DOHH2 (cell line): ENCODE data around the gene CBFB.

Experiments
- H3F3A ChIP-seq: fragments of 200-600 bp; sonication (generic), shearing (Covaris generic); 2 replicates; pipeline ENCODE4 v1.6.0; 2016; ENCODE audit warnings: antibody characterized with exemption, mild to moderate bottlenecking; ENCODE audit not compliant: control insufficient read depth, insufficient read depth
- H3K27ac ChIP-seq: fragments of 200-600 bp; sonication (generic); 2 replicates; pipeline ENCODE4 v1.5.1; 2014; ENCODE audit warnings: low read depth, mild to moderate bottlenecking, low read length, moderate library complexity
- H3K27me3 ChIP-seq: fragments of 200-600 bp; sonication (generic); 2 replicates; pipeline ENCODE4 v1.6.1; 2014; ENCODE audit warnings: mild to moderate bottlenecking, low read length, mixed read lengths; ENCODE audit not compliant: control insufficient read depth
- H3K36me3 ChIP-seq: fragments of 200-600 bp; sonication (generic); 2 replicates; pipeline ENCODE4 v1.6.1; 2014; ENCODE audit warnings: mild to moderate bottlenecking, low read length, moderate library complexity, mixed read lengths; ENCODE audit not compliant: control insufficient read depth
- H3K4me1 ChIP-seq: fragments of 200-600 bp; sonication (generic); 2 replicates; pipeline ENCODE4 v1.6.1; 2014; ENCODE audit warnings: mild to moderate bottlenecking, low read length, mixed read lengths; ENCODE audit not compliant: control insufficient read depth
- H3K4me2 ChIP-seq: fragments of 200-600 bp; sonication (generic); 2 replicates; pipeline ENCODE4 v1.6.0; 2014; ENCODE audit warnings: mild to moderate bottlenecking, low read length, moderate library complexity
- H3K4me3 ChIP-seq: fragments of 200-600 bp; sonication (generic); 2 replicates; pipeline ENCODE4 v1.5.1; 2014; ENCODE audit warnings: mild to moderate bottlenecking, low read length, mixed read lengths
- H3K79me2 ChIP-seq: fragments of 200-600 bp; sonication (generic); 2 replicates; pipeline ENCODE4 v1.6.1; 2014; ENCODE audit warnings: mild to moderate bottlenecking, low read length, mixed read lengths; ENCODE audit not compliant: control insufficient read depth
- H3K9me2 ChIP-seq: fragments of 200-600 bp; sonication (generic); replicated peaks from 2 replicates; pipeline ENCODE4 v1.6.1; 2014; ENCODE audit warnings: mild to moderate bottlenecking, low read length, mixed read lengths; ENCODE audit not compliant: control insufficient read depth
- H3K9me3 ChIP-seq: fragments of 200-600 bp; sonication (generic); 2 replicates; pipeline ENCODE4 v1.6.1; 2014; ENCODE audit warnings: antibody characterized with exemption, low read length, mixed read lengths; ENCODE audit not compliant: control insufficient read depth, insufficient read depth
- H4K20me1 ChIP-seq: fragments of 200-600 bp; sonication (generic); 2 replicates; pipeline ENCODE4 v1.6.0; 2014; ENCODE audit warnings: low read depth, mild to moderate bottlenecking, antibody characterized with exemption, low read length, moderate library complexity; ENCODE audit not compliant: control insufficient read depth, insufficient read depth
- EZH2phosphoT487 ChIP-seq: fragments of 200-600 bp; sonication (generic); IDR thresholded peaks from 2 replicates; pipeline ENCODE4 v1.6.1; 2017; ENCODE audit warnings: borderline replicate concordance, mild to moderate bottlenecking, antibody characterized with exemption, low read length, moderate library complexity, mixed read lengths
- TF ChIP-seq, protein P1 (sequence below): fragments of 200-600 bp; sonication (generic); IDR thresholded peaks from one replicate; pipeline ENCODE4 v1.5.1; 2014; ENCODE audit warnings: antibody characterized with exemption, mild to moderate bottlenecking, low read depth, low read length; ENCODE audit not compliant: poor library complexity, severe bottlenecking

CBFB gene

DNA sequence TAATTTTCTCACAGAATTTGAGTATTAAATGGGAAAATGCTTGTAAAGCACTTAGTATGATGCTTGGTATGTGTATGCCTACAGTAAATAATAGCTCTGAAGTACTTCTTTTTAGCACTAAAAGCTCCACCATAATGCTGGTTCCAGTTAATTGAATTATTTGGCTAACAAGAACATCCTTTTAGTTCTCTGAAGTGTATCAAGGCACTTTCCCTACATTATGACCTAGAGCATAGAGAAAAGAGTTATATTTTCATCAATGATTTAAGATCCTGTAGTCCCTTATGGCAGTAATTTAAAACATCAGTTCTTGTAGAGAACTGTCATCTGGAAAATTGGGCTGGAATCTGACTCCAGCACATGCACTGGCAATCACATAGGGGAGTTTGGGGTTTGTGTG, 58.9 kb downstream of the CBFB start:
- peaks cover 6% of the 10 kb centered on the region; the same call in 1 of the 2 replicates for H3K4me1 ChIP-seq
- no peak overlapping the region for H3K27ac ChIP-seq
- no peak overlapping the region for H3K4me3 ChIP-seq
- H3K4me2 ChIP-seq, result no peak overlapping the region
- peaks cover 4% of the 10 kb centered on the region; the same call in 1 of the 2 replicates for H3F3A ChIP-seq
- H3K9me2 ChIP-seq, result no peaks in the 10 kb centered on the region
- H3K79me2 ChIP-seq, result 0 out of 2 replicates have a peak, but pooled peaks cover 4% of the 10 kb centered on the region
- no peaks in the 10 kb centered on the region for H4K20me1 ChIP-seq
- no peaks in the 10 kb centered on the region for H3K9me3 ChIP-seq
- H3K27me3 ChIP-seq, result no peaks in the 10 kb centered on the region
- TF ChIP-seq EZH2phosphoT487, result no peak
- TF ChIP-seq, protein P1, sequence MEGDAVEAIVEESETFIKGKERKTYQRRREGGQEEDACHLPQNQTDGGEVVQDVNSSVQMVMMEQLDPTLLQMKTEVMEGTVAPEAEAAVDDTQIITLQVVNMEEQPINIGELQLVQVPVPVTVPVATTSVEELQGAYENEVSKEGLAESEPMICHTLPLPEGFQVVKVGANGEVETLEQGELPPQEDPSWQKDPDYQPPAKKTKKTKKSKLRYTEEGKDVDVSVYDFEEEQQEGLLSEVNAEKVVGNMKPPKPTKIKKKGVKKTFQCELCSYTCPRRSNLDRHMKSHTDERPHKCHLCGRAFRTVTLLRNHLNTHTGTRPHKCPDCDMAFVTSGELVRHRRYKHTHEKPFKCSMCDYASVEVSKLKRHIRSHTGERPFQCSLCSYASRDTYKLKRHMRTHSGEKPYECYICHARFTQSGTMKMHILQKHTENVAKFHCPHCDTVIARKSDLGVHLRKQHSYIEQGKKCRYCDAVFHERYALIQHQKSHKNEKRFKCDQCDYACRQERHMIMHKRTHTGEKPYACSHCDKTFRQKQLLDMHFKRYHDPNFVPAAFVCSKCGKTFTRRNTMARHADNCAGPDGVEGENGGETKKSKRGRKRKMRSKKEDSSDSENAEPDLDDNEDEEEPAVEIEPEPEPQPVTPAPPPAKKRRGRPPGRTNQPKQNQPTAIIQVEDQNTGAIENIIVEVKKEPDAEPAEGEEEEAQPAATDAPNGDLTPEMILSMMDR, result no peak
- H3K36me3 ChIP-seq, result peaks cover 23% of the 10 kb centered on the region

DNA sequence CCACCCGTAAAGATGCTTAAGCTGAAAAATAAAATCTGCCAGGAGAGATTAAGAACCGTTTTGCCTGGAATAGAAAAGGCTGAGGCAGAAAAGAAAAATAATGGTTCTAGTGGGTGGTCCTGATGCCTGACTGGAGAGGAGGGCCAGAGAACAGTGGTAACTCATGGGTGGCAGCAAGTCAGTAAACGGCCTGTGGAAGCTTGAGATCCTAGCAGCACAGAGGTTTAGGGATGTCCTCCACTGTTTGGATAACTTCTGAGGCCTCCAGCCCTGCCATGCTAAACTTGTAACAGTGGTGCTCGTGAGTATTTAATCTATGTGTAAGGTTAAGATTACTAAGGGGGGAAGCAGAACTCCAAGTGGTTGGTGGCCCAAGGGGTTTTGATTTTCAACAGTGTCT, 59.6 kb downstream of the CBFB start:
- Histone ChIP-seq H4K20me1 (no peaks in the 10 kb centered on the region), H3K36me3 (peaks cover 27% of the 10 kb centered on the region), H3F3A (peaks cover 4% of the 10 kb centered on the region; the same call in 1 of the 2 replicates), H3K4me1 (peaks cover 6% of the 10 kb centered on the region; the same call in 1 of the 2 replicates), H3K27ac (no peak overlapping the region), H3K4me3 (no peak overlapping the region), H3K27me3 (no peaks in the 10 kb centered on the region), H3K79me2 (0 out of 2 replicates have a peak, but pooled peaks cover 4% of the 10 kb centered on the region), H3K9me2 (no peaks in the 10 kb centered on the region), H3K4me2 (no peak overlapping the region), H3K9me3 (no peaks in the 10 kb centered on the region)
- TF ChIP-seq, protein P1, result no peak
- no peak for TF ChIP-seq EZH2phosphoT487

DNA sequence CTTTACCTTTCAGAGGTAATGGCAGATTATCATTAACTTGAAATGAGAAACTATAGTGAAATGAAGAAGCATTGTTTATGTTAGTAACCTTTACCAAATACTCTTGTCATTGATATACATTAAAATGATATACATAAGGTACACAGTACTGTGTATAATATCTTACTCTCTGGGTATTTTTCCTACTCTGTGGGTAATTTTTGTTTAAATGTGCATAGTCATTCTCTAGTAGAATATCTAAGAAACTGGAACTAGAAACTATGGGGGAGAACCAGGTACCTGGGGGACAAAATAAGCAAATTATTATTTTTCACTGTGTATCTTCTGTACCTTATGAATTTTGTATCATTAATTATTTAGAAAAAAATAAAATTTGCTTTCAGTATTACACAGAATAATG, 60.2 kb downstream of the CBFB start:
- Histone ChIP-seq H3K27ac (no peak overlapping the region), H3K36me3 (peaks cover 29% of the 10 kb centered on the region), H3F3A (peaks cover 4% of the 10 kb centered on the region; the same call in 1 of the 2 replicates), H3K79me2 (0 out of 2 replicates have a peak, but pooled peaks cover 4% of the 10 kb centered on the region), H3K4me2 (no peak overlapping the region), H3K9me2 (no peaks in the 10 kb centered on the region), H3K4me1 (peaks cover 3% of the 10 kb centered on the region; the same call in 1 of the 2 replicates), H3K4me3 (no peak overlapping the region), H3K27me3 (no peaks in the 10 kb centered on the region), H4K20me1 (no peaks in the 10 kb centered on the region), H3K9me3 (no peaks in the 10 kb centered on the region)
- TF ChIP-seq EZH2phosphoT487, result no peak
- TF ChIP-seq, protein P1, result no peak
